ENCODE data around the gene RILPL1.
"Not testable (repeated sequence)": the region's sequence is repeated elsewhere in the genome, so short reads cannot be mapped to it uniquely, and the experiment has no call there.

RILPL1 gene

DNA sequence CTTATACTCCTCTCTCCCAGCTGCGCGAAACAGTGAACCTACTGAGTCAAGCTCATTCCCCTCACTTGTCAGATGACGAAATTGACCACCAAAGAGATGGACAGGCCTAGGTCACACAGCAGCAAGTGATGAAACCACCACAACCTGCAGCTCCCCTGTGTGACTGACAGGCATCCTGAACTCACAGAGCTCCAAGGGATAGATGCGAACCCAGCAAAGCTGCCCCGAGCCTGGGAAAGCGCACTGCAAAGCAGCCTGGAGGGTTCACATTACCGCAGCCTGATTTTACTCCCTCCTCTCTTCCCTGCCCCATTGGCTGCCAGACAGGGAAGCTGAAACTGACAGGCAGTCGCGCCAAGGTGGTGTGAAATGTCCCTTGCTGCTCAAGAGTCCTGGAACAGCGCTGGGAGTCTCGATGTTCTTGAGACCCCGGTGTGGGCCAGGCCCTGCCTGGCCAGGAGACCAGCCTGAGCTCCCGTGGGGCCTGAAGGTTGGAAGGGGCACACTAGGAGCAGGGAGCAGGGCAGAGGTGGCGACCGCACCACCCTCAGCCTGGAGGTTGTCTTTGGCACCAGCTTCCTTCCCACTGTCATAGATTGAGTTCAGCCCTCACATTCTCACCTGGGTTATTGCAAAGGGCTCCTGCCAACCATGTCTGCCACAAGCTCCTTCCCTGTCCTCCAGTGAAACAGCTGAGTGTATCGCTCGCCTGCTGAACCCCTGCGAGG, 39.2 kb downstream of the RILPL1 start:
- DNase-seq (ENCODE audit: low read depth), result no peak

DNA sequence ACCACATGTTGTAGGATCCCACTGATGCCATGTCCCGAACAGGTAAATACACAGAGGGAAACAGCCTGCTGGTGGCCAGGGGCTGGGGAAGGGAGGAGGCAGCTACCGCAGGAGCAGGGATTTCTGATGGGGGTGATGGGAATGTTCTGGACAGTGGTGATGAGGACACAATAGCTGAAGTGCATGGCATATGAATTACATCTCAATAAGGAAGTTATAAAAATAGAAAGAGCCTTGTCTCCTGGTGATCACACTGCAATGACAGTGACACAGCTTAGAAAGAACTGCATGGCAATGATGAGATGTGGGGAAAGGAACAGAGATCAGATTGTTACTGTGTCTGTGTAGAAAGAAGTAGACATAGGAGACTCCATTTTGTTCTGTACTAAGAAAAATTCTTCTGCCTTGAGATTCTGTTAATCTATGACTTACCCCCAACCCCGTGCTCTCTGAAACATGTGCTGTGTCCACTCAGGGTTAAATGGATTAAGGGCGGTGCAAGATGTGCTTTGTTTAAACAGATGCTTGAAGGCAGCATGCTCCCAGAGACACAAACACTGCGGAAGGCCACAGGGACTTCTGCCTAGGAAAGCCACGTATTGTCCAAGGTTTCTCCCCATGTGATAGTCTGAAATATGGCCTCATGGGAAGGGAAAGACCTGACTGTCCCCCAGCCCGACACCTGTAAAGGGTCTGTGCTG, 41.0 kb downstream of the RILPL1 start:
- DNase-seq (ENCODE audit: low read depth), result not testable (repeated sequence)

GRCh38 chr12:123491481-123491880, 42.0 kb downstream of the RILPL1 start:
- DNase-seq (ENCODE audit: low read depth), result no peak

DNA sequence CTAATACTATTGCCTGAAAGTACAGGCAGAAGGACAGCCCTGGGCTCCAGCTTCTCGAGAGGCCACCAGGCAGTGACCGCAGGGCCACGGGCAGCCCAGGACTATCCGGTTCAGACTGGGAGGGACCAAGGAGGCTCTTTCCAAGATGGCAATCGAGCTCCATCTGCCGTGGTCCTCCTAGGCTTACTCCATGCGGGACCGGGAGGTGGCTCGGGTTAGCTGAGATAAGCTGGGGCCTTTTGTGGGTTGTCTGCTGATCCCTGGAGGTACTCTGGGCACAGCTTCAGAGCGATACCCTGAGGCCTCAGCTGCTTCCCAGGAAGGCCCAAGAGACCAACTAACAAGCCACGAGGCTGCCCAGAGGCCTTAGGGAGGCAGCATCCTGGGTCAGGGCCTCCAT, 42.5 kb downstream of the RILPL1 start:
- DNase-seq (ENCODE audit: low read depth), result no peak

DNA sequence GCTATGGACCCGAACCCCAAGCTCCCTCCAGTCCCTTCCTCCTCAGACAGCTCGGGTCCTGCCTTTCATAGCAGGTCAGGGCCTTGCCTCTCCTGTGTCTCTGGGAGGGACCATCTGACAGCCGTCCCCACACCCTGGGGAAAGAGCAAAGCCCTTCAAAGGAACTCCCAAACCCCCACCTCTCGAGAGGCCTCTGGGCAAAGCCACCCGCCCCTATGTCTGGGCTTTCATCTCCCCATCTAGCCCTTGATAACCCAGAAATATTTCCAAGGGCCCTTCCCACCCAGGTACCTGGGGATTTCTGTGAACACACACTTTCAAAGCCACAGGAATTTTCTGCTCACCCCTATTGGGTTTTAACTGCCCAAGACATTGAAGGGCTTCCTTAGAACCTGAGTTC, 43.4 kb downstream of the RILPL1 start:
- no peak for DNase-seq (ENCODE audit: low read depth)

GRCh38 chr12:123489580-123489979, 43.9 kb downstream of the RILPL1 start:
- no peak for DNase-seq (ENCODE audit: low read depth)

DNA sequence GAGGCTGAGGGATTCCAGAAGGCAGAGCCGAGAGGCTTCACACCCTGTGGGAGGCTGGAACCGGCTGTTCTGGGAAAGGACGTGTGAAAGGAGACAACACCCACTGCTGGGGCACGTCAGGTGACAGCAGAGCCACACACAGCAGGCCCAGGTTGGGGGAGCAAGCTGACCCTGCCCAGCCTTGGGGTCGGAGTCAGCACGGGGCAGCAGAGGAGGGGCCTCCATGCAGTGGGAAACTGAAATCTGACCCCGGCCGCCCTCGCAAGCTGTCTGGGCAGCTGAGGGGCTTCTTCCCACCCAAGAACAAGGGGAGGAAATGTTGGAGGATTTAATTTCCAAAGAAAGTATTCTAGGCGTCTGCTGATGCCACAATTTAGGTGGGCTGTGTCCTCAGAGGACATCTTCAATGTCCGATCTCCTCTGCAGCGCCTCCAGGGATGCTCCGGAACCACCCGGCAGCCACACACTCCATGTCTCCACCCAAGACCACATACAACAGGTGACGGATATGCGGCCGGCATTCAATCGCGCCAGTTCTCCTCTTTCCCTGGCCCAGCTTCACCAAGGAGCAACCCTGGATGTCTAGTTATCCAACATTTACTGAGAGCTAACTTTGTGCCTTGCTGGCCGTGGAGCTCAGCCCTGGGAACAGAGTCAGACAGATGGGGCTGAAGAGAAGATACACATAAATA, 44.8 kb downstream of the RILPL1 start:
- DNase-seq (ENCODE audit: low read depth), result no peak

DNA sequence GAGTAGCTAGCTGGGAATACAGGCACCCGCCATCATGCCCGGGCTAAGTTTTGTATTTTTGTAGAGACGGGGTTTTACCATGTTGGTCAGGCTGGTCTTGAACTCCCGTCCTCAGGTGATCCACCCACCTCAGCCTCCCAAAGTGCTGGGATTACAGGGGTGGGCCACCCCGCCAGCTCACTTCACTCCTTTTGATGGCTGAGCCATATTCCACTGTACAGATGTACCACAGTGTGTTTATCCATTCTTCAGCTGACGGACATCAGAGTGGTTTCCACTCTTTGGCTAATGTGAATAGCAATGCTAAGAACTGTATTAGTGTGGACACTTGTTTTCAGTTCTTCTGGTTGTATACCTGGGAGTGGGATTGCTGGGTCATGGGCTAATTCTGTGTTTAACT, 46.1 kb downstream of the RILPL1 start:
- DNase-seq (ENCODE audit: low read depth), result no peak

DNA sequence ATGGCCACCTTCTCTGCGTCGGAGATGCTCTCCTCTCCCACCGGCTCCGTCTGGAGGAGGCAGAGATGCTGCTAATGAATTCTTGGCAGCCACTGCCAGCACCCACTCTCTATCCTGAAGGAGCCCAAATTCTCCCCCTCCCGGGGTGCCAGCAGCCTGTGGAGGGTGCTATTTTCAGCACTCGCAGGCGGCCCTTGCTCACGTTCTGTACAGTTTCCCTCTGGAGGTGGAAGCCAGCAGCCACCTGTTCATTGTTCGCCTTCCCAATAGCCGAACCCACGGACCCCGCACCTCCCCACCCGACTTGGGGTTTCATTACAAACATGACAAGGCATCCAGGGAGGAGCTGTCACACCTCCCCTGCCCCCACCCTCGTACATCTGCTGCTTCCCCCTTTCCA, 47.8 kb downstream of the RILPL1 start:
- no peak for DNase-seq (ENCODE audit: low read depth)

DNA sequence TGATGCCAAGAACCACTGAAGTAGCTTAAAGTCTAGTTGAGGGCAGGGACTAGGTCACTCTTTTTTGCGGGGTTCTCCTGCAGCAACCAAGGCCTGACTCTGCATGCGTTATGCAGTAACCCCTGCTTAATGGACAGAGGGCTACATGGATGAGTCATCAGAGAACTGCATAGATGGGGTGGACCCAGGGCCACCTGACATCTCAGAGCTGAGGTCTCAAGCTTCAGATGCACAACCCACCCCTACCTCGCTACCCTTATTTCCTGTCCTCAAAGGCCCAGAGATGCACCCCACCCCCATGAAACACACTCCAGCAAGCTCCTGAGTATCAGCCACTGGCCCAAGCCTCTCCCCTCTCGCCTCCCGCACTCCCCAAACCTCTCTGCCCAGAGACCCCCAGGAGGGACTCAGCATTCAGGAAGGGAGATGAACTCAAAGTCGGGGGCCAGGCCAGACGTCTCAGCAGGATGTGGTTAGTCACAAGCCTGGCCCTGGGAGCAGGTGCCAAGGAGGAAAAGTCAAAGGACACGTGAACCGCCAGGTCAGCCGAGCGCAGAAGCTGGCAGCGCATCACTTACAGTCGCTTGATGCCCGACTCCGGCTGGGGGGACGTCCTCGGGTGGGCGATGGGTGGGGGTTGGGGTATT, 49.8 kb downstream of the RILPL1 start:
- no peak for DNase-seq (ENCODE audit: low read depth)

DNA sequence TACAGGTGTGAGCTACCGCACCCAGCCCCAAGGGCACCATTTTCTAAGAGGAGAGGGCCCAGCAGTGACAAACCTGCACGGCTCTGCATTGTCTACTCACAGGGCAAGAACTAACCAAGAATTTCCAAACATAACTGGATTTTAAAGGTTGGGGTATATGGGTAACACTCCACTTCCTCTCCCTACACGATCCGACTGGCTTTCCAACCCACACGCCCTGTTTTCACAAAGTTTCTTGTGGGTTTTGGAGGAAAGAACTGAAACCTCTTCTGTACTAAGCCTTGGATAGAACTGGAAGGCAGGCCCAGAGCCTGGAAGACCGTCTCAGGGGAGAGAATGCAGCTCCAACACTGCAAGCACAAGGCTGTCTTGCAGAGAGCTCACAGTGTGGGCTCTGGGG, 50.6 kb downstream of the RILPL1 start:
- no peak for DNase-seq (ENCODE audit: low read depth)

GRCh38 chr12:123481251-123481650, 52.3 kb downstream of the RILPL1 start:
- DNase-seq (ENCODE audit: low read depth), result not testable (repeated sequence)

- no peak for DNase-seq (ENCODE audit: low read depth)
Measured at GRCh38 chr12:123479442-123480180, 53.9 kb downstream of the RILPL1 start.

- no peak for DNase-seq (ENCODE audit: low read depth)
Measured at GRCh38 chr12:123478762-123479161, 54.8 kb downstream of the RILPL1 start.

- DNase-seq (ENCODE audit: low read depth), result no peak
Measured at GRCh38 chr12:123478069-123478468, 55.5 kb downstream of the RILPL1 start.

GRCh38 chr12:123475246-123475703, 58.2 kb downstream of the RILPL1 start:
- DNase-seq (ENCODE audit: low read depth), result no peak

GRCh38 chr12:123474485-123475245, 58.9 kb downstream of the RILPL1 start:
- DNase-seq (ENCODE audit: low read depth), result no peak

- DNase-seq (ENCODE audit: low read depth), result no peak
Measured at GRCh38 chr12:123472438-123472849, 61.1 kb downstream of the RILPL1 start.

- DNase-seq (ENCODE audit: low read depth), result peak; percentile 31
Measured at GRCh38 chr12:123471374-123472068, 62.0 kb downstream of the RILPL1 start.

GRCh38 chr12:123469978-123470377, 63.5 kb downstream of the RILPL1 start:
- DNase-seq (ENCODE audit: low read depth), result no peak

Data from non-pigmented ciliary epithelial cell (primary cell).